ENCODE data around the gene TAF6. TPM values are rescaled to one million over a fixed set of nuclear protein-coding genes. Genes with fewer than 3 reads are reported as not detected.

Gene TAF6
- polyA plus RNA-seq, 1 donor = 39.0 TPM

GRCh38 chr7:100120733-100121036 lies 1.5 kb upstream of the TAF6 start:
- DNase-seq = no peak

GRCh38 chr7:100119970-100120732 lies 993 bp upstream of the TAF6 start:
- peak; percentile 79 for DNase-seq

- DNase-seq = no peak
These were observed 628 bp downstream of the TAF6 start for GRCh38 chr7:100118388-100119071.

GRCh38 chr7:100115026-100115425 lies 4.1 kb downstream of the TAF6 start:
- no peak for DNase-seq

- DNase-seq = no peak
These were observed 7.2 kb downstream of the TAF6 start for GRCh38 chr7:100111914-100112313.

DNA sequence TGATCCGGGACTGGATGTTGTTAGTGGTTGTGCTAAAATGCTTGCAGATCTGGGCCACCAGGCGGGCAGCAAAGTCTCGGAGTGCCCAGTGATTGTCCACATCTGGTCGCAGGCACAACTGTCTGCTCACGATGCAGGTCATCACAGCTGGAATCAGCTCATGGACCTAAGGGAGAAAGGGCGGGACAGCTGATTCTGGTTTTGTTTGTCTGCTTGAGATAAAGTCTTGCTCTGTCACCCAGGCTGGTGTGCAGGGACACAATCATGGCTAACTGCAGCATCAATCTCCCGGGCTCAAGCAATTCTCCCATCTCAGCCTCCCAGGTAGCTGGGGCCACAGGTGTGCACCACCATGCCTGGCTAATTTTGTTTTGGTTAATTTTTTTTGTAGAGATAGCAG lies 8.0 kb downstream of the TAF6 start:
- no peak for DNase-seq

- no peak for DNase-seq
These were observed 9.5 kb downstream of the TAF6 start for GRCh38 chr7:100109521-100110163.

DNA sequence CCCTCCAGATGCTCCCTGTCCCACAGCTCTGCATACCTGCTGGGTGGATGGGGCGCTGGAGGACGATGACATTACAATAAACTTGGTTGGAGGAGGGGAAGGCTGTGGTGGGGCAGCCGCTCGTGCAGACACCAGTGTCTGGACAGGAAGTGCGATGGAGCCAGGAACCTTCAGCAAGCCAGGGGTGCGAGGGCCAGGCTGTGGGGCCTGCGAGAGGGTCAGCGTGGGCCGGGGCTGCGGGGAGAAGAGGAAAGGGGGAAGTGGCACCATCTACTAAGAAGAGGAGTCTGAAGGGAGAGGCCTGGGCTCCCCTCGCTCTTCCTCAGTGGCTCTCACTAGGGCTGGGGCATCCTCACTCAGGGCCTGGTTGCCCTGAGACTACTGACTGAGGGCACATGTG lies 11.3 kb downstream of the TAF6 start:
- DNase-seq = no peak

DNA sequence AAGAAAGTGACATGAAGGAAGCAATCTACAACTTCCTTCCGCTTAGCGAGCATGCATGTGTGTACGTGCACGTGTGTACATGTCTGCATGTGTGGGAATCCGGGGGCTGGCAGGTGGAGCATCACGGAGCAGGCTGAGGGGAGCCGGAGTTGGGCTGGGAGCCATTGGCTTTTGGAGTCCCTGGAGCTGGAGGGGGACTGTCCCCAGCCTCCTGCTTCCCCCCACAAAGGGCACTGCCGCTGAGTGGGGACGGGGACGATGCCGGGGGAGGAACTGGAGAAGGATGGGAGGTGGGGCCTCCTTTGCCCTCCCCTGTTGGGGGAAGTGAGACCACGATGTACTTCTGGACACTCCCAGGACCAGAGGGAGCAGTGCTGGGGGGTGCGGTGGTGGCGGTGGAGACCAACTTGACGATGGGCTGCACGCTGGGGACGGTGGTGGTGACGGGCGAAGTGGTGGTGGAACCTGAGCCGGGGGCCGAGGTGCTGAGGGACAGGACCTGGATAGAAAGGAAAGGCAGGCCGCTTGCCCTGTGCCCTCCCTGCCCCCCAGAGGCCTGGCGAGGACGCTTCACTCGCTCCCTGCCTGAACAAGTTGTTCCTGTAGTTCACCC lies 11.9 kb downstream of the TAF6 start:
- no peak for DNase-seq

- no peak for DNase-seq
These were observed 12.5 kb downstream of the TAF6 start for GRCh38 chr7:100106633-100107032.

DNA sequence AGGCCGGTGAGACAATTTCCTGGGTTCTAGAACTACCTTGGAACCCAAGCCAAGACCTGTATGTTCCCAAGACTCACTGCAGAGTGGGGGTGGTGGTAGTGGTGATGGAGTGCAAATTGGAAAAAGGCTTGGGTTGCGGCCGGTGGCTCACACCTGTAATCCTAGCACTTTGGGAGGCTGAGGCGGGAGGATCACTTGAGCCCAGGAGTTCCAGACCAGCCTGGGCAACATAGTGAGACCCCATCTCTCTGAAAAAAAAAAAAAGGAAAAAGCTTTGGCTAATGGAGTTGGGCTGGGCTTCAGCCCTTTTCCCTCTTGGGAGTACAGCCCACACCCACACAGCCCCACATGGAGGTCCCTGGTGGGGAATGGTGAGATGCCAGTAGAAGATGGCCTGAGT lies 13.6 kb downstream of the TAF6 start:
- no peak for DNase-seq

- DNase-seq = no peak
These were observed 16.0 kb downstream of the TAF6 start for GRCh38 chr7:100102950-100103840.

- peak; percentile 98 for DNase-seq
These were observed 17.9 kb downstream of the TAF6 start, which contains the start of the genes AP4M1 and MCM7 for GRCh38 chr7:100101016-100101862. Gene AP4M1 (plus strand): TSS chr7:100101643. CDS start chr7:100101715, 72 bp downstream. Gene MCM7 (minus strand): TSS chr7:100101397. CDS start chr7:100101294, 103 bp downstream.

DNA sequence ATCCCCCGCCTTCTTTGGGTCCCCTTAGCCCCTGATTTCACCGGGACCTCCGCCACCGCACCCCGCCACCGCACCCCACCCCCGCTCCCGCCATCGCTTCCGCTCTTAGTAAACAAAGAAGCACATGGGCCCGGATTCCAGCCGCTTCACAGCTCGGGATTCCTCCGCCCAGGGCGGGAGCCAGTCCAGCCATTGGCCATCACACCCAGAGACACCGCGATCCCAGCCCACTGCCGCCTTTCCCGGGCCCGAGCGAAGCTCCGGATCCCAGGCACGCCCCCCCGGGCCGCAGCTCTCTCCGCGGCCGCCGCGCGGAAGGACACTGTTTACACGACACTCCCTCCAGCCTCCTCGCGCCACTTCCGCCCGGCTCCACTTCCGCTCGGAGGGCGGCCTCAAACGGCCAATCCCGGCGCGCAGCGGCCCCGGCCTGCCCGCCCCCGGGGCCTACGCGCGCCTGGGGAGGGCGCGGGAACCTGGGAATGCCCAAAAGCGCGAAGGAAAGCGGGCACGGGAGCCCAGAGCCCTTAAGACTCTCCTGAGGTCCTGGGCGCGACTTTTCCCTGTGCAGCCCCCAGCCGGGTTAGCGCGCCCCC lies 18.6 kb downstream of the TAF6 start:
- peak; percentile 97 for DNase-seq

DNA sequence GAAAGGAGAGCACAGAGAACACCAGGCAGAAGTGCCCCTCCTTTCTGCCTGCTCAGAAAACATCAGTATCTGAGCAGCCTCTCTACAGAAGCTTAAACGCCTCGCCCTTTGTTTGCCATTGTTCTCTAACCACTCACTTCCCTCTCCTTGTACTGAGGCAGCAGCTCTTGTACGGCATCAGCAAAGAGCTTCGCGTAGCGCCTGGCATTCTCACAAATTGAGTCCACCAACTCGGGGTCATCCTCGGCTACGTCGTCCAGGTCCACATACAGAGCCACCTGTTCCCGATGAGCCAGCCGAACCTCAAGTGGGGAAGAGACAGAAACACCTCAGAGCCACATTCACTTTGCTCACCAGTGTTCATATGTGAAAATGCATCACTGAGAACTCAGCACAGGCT lies 19.7 kb downstream of the TAF6 start:
- no peak for DNase-seq

DNA sequence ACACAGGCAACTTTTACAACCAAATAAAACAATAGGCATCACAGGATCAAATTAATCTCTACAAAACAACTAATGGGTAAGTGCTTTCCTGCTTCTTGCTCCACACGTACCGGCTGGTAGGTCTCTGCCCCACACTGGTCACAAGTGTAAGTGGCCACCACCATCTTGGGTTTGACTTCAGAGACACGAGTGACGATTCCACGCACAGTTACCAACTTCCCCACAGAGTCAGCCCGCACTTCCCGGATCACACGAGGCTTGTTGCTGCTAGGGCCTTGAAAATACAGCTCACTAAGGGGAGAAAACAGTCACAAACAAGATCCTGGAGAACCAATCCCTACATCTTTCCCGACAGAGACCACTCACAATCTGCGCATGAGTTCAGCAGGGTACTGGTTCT lies 20.2 kb downstream of the TAF6 start:
- no peak for DNase-seq

DNA sequence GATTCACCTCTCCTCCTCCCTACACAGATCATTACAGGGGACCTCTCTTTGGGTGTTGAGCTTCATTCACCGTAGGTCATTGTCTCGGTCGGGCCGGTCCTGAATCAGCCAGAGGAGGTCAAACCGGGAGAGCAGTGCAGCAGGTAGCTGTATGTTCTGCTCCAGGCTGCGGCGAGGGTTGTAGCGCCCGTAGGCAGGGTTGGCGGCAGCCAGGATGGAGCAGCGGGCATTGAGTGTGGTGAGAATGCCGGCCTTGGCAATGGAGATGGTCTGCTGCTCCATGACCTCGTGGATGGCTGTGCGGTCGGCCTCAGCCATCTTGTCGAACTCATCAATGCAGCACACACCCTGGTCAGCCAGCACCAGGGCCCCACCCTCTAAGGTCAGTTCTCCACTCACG lies 23.5 kb downstream of the TAF6 start:
- DNase-seq = no peak

DNA sequence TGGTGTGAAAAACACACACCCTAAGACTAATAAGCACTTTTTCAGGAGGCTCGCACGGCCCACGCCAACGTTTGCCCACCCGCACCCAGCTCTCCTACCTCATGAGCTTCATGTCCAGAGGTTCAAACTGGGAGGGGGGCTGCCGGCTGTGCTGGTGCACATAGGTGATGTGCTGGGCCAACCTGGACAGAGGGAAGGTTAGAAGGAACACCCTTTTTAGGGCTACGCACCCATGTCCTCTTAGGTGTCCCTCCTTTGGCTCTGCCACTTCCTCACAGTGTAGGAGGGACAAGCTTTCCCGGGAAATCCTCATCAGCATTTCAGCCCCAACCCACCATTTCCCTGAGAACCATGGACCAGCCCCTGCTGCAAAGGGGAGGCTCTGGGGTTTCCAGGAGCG lies 23.9 kb downstream of the TAF6 start:
- DNase-seq = no peak

DNA sequence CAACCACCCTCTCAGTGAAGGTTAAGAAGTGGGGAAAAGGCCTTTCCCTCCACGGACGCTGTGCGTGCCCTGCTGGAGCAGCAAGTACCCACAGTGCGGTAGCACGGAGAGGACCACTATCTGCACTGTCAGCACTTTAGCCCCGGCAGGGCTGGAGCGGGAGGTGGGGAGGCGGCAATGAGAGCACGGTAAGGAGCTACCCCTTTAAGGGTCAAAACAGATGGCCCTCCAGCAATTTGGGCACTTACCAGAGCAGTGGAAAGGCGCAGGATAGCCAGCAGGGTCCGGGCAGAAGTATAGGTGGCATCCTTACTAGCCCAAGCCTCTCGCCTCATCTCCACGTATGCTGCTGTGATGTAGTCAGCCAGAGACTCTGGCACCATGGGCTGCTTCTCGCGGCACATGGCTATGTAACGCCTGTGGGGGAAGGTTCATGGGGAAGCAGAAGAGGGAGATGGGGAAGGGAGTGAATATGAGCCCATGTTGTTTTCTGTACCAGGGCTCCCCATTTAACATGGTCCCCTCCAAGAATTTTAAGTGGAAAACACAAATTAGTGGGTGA lies 25.2 kb downstream of the TAF6 start:
- DNase-seq = no peak

GRCh38 chr7:100093498-100093897 lies 25.7 kb downstream of the TAF6 start:
- no peak for DNase-seq

DNA sequence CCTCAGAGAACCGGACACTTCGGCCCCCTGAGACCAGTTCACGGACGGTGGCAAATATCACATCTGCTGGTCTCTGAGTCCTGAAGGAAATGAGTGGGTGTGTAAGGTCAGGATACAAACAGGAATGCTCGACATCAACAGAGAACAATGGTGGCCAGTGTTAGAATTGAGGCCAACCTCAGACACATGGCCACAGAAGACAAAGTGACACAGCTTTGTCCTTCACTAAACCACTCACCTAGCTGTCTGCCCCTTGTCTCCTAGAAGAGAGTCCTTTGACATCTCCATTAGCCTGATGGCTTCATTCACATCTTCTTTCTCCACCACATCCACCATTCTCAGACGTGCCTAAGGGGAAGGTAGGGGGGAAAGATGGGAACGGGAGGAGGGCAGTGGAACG lies 26.1 kb downstream of the TAF6 start:
- DNase-seq = no peak
